Right cardiac atrium (tissue), 5 donors: Measurements from ENCODE around the gene PAX7. TPM values are rescaled to one million over a fixed set of nuclear protein-coding genes. Genes with fewer than 3 reads are reported as not detected.
"Not testable (repeated sequence)": the region's sequence is repeated elsewhere in the genome, so short reads cannot be mapped to it uniquely, and the experiment has no call there.

Source experiments
- ATAC-seq, 2 donors: fragments of 200-7000 bp; cut with Tn5 transposase; one replicate each; pipeline versions ENCODE4 v1.8.0 to v1.9.1; 2020; ENCODE audit warnings: moderate library complexity in 2 of 2, mild to moderate bottlenecking in 1 of 2
- DNase-seq, 3 donors: peaks; one replicate each; pipeline ENCODE4 v3.0.0-alpha.2; 2020
- H3K27ac ChIP-seq: one replicate; pipeline ENCODE4 v1.5.1; 2013; ENCODE audit warnings: mild to moderate bottlenecking, low read length, control low read depth, moderate library complexity
- H3K27me3 ChIP-seq: one replicate; pipeline ENCODE4 v1.6.1; 2013; ENCODE audit not compliant: control insufficient read depth, insufficient read depth
- H3K4me1 ChIP-seq: one replicate; pipeline ENCODE4 v1.6.1; 2013; ENCODE audit warnings: low read length; ENCODE audit not compliant: control insufficient read depth, insufficient read depth
- H3K4me3 ChIP-seq: one replicate; pipeline ENCODE4 v1.5.1; 2013; ENCODE audit warnings: low read length, control low read depth
- H3K9me3 ChIP-seq: one replicate; pipeline ENCODE4 v1.6.1; 2013; ENCODE audit warnings: low read length; ENCODE audit not compliant: control insufficient read depth
- WGBS: extraction: QIAGEN DNeasy Blood & Tissue Kit; methylation state at CpG from one replicate; pipeline ENCODE4 v1.1.7; 2013; 5-methylcytosine and 5-hydroxymethylcytosine counted together
- intact Hi-C, 4 donors: fragments of 100-400 bp; cut with DNase I; formaldehyde crosslinking; loops; one replicate each; pipeline versions ENCODE4 v1.11.0 to v1.14.0; 2022 to 2023
- polyA plus RNA-seq: library from polyadenylated mRNA; stranded (reverse); fragments of 200-250 nt; gene quantifications from one replicate; pipeline ENCODE4 v1.2.3, GENCODE V29; 2013
- total RNA-seq, 4 donors: library from RNA; stranded (reverse); fragmentation: NEBNext Ultra II Directional; extraction: Animal tissue kit (Norgen Biotek cat#: 25700); gene quantifications; one replicate each; pipeline ENCODE4 v1.2.1, GENCODE V29; 2021
- donor health status: healthy with polysubstance abuse.
- donor health status: DM: no; HTN: yes; CAD: no.
- donor health status: DM: no; HTN: no; CAD: no.
- donor health status: DM: no; HTN: yes; CAD: no; lungs with severe emphysema.
- donor health status: DM: yes; HTN: yes; CAD: no.

The PAX7 gene
- total and polyA plus RNA-seq, 5 donors = not detected

DNA sequence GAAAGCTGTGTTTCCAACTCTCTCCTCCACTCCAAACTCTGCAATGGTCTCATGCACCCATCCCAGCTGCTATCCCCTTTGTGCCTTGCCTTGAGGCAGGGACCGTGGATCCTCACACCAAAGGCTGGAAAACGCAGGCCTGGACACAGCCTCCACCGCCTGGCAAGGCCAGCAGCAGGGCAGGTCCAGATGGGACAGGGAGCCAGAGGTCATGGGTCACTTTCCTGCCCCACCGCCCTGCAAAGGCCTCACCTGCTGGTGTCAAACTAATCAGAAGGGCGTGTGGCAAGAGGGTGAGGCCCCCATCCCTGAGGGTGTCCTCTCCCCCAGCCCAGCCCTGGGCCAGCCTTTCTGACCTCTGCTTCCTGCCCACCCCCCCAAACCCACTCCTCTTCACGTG is 106.3 kb downstream of the PAX7 start:
- ATAC-seq (no peak), DNase-seq (no peak)
- WGBS = 64% methylated on average over 6 of the region's 6 CpGs
- no peaks in the 10 kb centered on the region for H3K4me1 ChIP-seq
- intact Hi-C loops = no loop called here
- H3K27ac ChIP-seq = no peak overlapping the region
- H3K4me3 ChIP-seq = no peak overlapping the region
- no peaks in the 10 kb centered on the region for H3K9me3 ChIP-seq
- no peaks in the 10 kb centered on the region for H3K27me3 ChIP-seq

DNA sequence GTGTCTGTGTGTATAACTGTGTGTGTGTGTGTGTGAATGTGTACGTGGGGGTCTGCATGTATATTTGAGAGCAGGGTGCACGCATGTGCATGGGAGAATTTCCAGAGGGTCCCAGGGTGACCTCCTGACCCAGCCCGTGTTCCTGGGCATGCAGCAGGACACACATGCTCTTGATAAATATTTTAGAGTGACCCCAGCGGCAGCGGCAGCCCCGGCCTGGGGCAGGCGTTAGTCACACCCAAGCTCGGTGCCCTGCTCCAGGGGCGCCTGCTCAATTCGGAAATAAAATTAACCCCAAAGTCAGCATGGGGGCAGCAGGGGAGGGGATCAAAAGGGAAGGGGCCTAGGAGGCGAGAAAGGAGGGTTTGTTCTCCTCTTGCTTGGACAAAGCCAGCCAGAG is 107.5 kb downstream of the PAX7 start:
- Histone ChIP-seq H3K4me1 (no peaks in the 10 kb centered on the region), H3K9me3 (no peaks in the 10 kb centered on the region), H3K27ac (no peak overlapping the region), H3K27me3 (no peaks in the 10 kb centered on the region), H3K4me3 (no peak overlapping the region)
- ATAC-seq (no peak), DNase-seq (no peak)
- 55% methylated on average over 11 of the region's 11 CpGs for WGBS
- intact Hi-C loops = no loop called here

DNA sequence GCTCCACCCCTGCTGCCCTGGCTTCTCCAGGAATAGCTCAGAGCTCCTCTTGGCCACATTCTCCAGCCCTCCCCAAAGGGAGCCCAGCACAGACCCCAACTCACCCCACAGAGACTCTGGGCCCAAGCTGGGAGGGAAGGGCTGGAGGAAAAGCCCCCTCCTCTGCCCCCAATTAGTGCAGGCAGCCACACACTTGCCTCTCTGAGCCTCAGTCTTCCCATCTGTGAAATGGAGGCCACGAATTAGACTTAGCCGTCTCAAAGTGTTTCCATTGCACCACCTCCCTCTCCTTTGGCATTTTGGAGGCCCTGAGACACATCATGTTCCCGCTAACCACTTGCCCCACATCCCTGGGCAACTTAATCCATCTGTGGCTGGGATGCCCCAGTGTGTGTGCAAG is 108.0 kb downstream of the PAX7 start:
- WGBS = 87% methylated on average over 3 of the region's 3 CpGs
- H3K4me1 ChIP-seq = no peaks in the 10 kb centered on the region
- ATAC-seq (no peak), DNase-seq (no peak)
- no peak overlapping the region for H3K4me3 ChIP-seq
- no peaks in the 10 kb centered on the region for H3K27me3 ChIP-seq
- intact Hi-C loops = no loop called here
- no peak overlapping the region for H3K27ac ChIP-seq
- H3K9me3 ChIP-seq = no peaks in the 10 kb centered on the region

DNA sequence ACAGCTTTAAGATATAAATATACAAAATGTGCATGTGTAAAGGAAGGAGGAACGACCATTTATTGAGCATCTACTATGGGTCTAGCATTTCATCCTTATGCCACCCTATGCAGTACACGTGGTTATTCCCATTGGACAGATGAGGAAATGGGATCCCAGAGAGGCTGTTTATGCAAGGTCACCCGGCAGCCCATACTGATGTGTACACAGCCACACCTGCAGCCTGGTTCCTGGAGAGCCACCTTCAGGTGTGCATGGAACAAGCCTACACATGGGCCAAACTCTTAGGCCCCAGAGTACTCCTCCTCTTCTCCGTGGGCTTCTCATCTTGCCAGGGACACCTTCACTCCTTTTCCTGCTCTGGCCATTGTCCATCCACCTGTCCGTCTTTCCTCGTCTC is 108.8 kb downstream of the PAX7 start:
- intact Hi-C loops = no loop called here
- Histone ChIP-seq H3K4me3 (no peak overlapping the region), H3K27me3 (no peaks in the 10 kb centered on the region), H3K9me3 (no peaks in the 10 kb centered on the region), H3K4me1 (no peaks in the 10 kb centered on the region), H3K27ac (no peak overlapping the region)
- 62% methylated on average over 6 of the region's 6 CpGs for whole genome bisulfite sequencing
- ATAC-seq (no peak), DNase-seq (no peak)

DNA sequence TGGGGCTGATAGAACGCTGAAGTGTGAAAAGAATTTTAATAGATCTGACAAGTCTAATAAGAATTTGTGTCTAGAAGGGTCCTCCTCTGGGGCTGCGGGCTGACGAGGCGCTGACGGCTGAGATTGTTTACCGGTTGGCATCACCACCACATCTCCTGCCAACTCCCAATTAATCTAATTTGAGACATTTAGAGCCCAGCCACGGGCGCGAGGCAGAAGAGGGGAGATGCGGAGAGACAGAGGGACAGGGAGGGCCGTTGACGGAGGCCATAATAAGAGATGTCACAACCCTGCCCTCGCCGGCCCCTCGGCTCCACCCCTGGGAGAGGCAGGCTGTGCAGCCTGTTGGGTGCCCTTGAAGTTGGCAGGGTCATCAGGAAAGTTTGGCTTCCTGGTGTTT is 109.3 kb downstream of the PAX7 start:
- Histone ChIP-seq H3K27ac (no peak overlapping the region), H3K4me1 (no peaks in the 10 kb centered on the region), H3K27me3 (no peaks in the 10 kb centered on the region), H3K4me3 (no peak overlapping the region), H3K9me3 (no peaks in the 10 kb centered on the region)
- intact Hi-C loops = no loop called here
- ATAC-seq (no peak), DNase-seq (no peak)
- WGBS = 51% methylated on average over 15 of the region's 15 CpGs

DNA sequence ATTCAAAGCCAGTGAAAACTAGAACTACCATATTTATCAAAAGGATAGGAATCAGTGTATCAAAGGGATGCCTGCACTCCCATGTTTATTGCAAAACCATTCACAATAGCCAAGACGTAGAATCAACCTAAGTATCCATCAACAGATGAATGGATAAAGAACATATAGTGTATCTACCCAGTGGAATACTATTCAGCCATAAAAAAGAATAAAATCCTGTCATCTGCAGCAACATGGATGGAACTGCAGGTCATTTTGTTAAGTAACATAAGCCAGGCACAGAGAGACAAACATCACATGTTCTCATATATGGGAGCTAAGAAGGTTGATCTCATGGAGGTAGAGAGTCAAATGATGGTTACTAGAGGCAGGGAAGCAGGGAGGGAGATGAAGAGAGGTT is 110.0 kb downstream of the PAX7 start:
- Histone ChIP-seq H3K4me3 (no peak overlapping the region), H3K9me3 (no peaks in the 10 kb centered on the region), H3K27ac (no peak overlapping the region), H3K27me3 (no peaks in the 10 kb centered on the region), H3K4me1 (no peaks in the 10 kb centered on the region)
- intact Hi-C loops = no loop called here
- 86% methylated on average over 1 of the region's 1 CpG for WGBS
- no peak for ATAC-seq
- DNase-seq = no peak

DNA sequence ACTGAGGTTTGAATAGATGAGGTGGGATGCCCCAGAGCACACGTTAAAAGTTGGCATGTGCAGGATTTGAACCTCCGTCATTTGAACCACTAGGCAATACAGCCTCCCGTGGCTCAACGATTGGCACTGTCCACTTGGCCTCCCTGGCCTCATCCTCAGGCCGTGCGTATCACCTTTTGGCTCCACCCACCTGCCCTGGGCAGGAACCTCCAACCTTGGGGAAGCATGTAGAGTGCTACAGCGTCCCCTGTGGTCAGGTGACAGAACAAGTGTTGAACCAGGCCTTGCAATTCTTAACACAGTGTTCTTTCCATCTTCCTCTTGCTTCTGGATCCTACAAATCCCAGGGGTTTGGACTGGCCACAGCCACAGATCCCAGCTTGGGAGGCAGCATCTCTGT is 112.6 kb downstream of the PAX7 start:
- H3K27me3 ChIP-seq = no peaks in the 10 kb centered on the region
- DNase-seq (no peak), ATAC-seq (no peak)
- no peak overlapping the region for H3K4me3 ChIP-seq
- no peak overlapping the region for H3K27ac ChIP-seq
- WGBS = 41% methylated on average over 7 of the region's 7 CpGs
- intact Hi-C loops = no loop called here
- no peaks in the 10 kb centered on the region for H3K9me3 ChIP-seq
- H3K4me1 ChIP-seq = no peaks in the 10 kb centered on the region

DNA sequence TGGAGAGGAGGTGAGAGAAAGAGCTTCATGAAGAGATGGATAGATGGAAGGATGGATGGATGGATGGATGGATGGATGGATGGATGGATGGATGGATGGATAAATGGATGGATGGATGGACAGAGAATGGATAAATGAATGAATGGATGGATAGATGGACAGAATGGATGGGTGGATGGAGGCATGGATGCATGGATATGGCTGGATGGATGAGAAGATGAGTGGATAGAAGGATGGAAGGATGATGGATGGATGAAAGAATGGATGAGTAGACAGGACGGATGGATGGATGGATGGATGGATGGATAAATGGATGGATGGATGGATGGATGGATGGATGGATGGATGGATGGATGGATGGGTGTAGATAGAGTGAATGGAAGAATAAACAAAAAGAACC is 113.7 kb downstream of the PAX7 start:
- H3K4me3 ChIP-seq, H3K9me3 ChIP-seq, H3K27me3 ChIP-seq, H3K27ac ChIP-seq, intact Hi-C loops, ATAC-seq, H3K4me1 ChIP-seq, DNase-seq: not testable (repeated sequence)
- 89% methylated on average over 1 of the region's 1 CpG for WGBS

DNA sequence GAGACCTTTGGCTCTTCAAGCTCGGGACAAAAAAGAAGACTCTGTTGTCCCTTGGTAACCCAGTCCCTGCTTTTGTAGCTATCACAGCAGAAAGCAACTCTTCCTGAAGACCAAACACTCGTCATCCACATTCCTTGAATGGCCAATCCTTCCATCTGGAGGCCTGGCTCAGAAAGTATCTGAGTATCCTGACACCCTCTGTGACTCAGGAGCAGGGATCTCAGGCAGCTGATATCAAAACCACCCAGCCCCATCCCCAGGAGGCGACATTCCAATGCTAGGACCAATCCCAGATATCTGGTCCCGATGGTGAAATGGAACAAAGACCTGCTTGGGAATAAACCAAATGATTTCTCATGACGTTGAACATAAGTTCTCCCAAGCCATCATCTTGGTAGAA is 116.3 kb downstream of the PAX7 start:
- no peak overlapping the region for H3K27ac ChIP-seq
- 72% methylated on average over 5 of the region's 5 CpGs for WGBS
- DNase-seq (no peak), ATAC-seq (no peak)
- H3K4me3 ChIP-seq = no peak overlapping the region
- H3K9me3 ChIP-seq = no peaks in the 10 kb centered on the region
- H3K27me3 ChIP-seq = no peaks in the 10 kb centered on the region
- intact Hi-C loops = no loop called here
- H3K4me1 ChIP-seq = no peaks in the 10 kb centered on the region

DNA sequence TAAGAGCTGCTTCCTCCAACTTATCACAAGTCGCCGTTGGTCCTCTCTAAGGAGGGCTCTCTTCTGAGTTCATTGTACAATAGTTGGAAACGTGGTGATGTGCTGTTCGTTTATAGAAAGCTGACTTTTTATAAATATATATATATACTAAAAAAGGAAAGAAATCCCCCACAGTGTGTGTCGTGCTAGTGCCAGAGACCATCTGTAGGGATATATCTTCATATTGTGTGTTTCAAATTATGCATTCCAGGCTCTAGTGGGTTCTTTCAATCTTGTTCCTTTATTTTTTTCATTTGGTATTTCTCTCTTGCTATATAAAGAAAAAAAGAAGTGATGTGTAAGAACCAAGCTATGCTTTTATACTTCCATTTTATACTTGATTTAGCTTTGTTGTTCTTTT is 117.0 kb downstream of the PAX7 start:
- DNase-seq = no peak
- Histone ChIP-seq H3K27me3 (no peaks in the 10 kb centered on the region), H3K4me3 (no peak overlapping the region), H3K4me1 (no peaks in the 10 kb centered on the region), H3K27ac (no peak overlapping the region), H3K9me3 (no peaks in the 10 kb centered on the region)
- no peak for ATAC-seq
- WGBS = 66% methylated on average over 5 of the region's 5 CpGs
- intact Hi-C loops = no loop called here

DNA sequence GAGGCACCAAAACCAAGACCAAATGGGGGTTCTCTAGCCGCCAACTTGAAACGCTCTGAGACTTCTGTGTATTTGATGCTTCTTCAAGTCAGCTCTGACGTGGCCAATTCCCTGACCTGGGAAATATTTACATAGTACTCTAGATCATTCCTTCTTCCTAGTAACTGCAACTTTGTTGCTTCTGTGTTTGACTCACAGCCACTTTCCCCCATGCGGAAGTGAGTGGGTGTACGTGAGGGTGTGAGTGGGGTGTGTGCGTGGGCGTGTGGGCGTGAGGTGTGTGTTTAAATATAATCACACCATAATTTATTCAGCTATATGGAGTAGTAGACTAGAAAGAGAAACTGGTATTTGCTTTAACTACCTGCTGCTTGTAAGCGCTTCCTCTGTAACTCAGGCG is 117.8 kb downstream of the PAX7 start:
- H3K27ac ChIP-seq = no peak overlapping the region
- WGBS = 82% methylated on average over 10 of the region's 10 CpGs
- H3K4me3 ChIP-seq = no peak overlapping the region
- ATAC-seq (no peak), DNase-seq (no peak)
- H3K9me3 ChIP-seq = no peaks in the 10 kb centered on the region
- intact Hi-C loops = no loop called here
- H3K27me3 ChIP-seq = no peaks in the 10 kb centered on the region
- no peaks in the 10 kb centered on the region for H3K4me1 ChIP-seq

DNA sequence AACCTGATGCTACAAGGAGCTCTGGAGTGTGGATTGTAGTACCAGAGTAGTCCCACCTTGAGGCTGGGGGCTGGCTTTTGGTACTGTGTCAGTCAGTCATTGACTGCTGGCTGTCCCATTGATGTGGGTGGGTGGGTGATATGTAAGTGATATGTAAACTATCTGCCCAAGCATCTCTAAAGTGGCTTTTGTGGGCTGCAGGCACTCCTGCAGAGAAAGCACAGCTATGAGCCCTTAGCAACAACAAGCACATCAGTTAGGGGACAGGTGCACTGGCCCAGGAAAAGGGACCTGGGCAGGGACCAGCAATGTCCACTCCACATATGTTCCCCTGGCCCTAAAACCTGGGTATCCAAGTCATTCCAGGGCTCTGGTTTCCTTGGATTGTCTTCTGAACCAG is 118.9 kb downstream of the PAX7 start:
- intact Hi-C loops = no loop called here
- DNase-seq = no peak
- H3K4me1 ChIP-seq = no peaks in the 10 kb centered on the region
- no peaks in the 10 kb centered on the region for H3K27me3 ChIP-seq
- no peaks in the 10 kb centered on the region for H3K9me3 ChIP-seq
- H3K27ac ChIP-seq = no peak overlapping the region
- no peak overlapping the region for H3K4me3 ChIP-seq
- no peak for ATAC-seq
